Smooth muscle cell (in vitro differentiated cells): ENCODE measurements around the gene FANCC. TPM values are rescaled to one million over a fixed set of nuclear protein-coding genes. Genes with fewer than 3 reads are reported as not detected.

ENCODE experiments used
- DNase-seq: peaks from one replicate; lab custom pipeline; 2025; ENCODE audit not compliant: unreplicated experiment; lab: John Stamatoyannopoulos, UW
- H2AFZ ChIP-seq: fragments of 200-600 bp; sonication (generic); 2 replicates; pipeline ENCODE4 v1.6.0; 2016; ENCODE audit warnings: antibody characterized with exemption, low read depth, mild to moderate bottlenecking
- H3F3A ChIP-seq: fragments of 200-600 bp; sonication (generic); 2 replicates; pipeline ENCODE4 v1.6.0; 2017; ENCODE audit warnings: antibody characterized with exemption, low read depth
- H3K27ac ChIP-seq: fragments of 200-600 bp; sonication (generic); 2 replicates; pipeline ENCODE4 v1.5.1; 2016; ENCODE audit warnings: low read depth, mild to moderate bottlenecking
- H3K27me3 ChIP-seq: fragments of 200-600 bp; sonication (generic); 2 replicates; pipeline ENCODE4 v1.6.1; 2016; ENCODE audit warnings: low read depth, mild to moderate bottlenecking
- H3K36me3 ChIP-seq: fragments of 200-600 bp; sonication (generic); 2 replicates; pipeline ENCODE4 v1.5.1; 2016; ENCODE audit warnings: low read depth
- H3K4me1 ChIP-seq: fragments of 200-600 bp; sonication (generic); 2 replicates; pipeline ENCODE4 v1.5.1; 2016; ENCODE audit warnings: low read depth
- H3K4me2 ChIP-seq: fragments of 200-600 bp; sonication (generic); 2 replicates; pipeline ENCODE4 v1.6.0; 2016; ENCODE audit warnings: mild to moderate bottlenecking
- H3K4me3 ChIP-seq: fragments of 200-600 bp; sonication (generic); 2 replicates; pipeline ENCODE4 v1.5.1; 2016; ENCODE audit warnings: mild to moderate bottlenecking
- H3K79me2 ChIP-seq: fragments of 200-600 bp; sonication (generic); 2 replicates; pipeline ENCODE4 v1.6.0; 2016; ENCODE audit warnings: low read depth, mild to moderate bottlenecking
- H3K9ac ChIP-seq: fragments of 200-600 bp; sonication (generic); 2 replicates; pipeline ENCODE4 v1.6.0; 2016; ENCODE audit warnings: low read depth
- H3K9me3 ChIP-seq: fragments of 200-600 bp; sonication (generic); replicated peaks from 2 replicates; pipeline ENCODE4 v1.5.1; 2016; ENCODE audit warnings: low read depth
- H4K20me1 ChIP-seq: fragments of 200-600 bp; sonication (generic); 2 replicates; pipeline ENCODE4 v1.6.0; 2016; ENCODE audit warnings: low read depth
- CTCF ChIP-seq: fragments of 200-600 bp; sonication (generic); IDR thresholded peaks from 2 replicates; pipeline ENCODE4 v1.5.1; 2017; ENCODE audit warnings: borderline replicate concordance, mild to moderate bottlenecking, antibody characterized with exemption; ENCODE audit not compliant: insufficient read depth, poor library complexity, severe bottlenecking
- WGBS: methylation state at CpG from one replicate; pipeline ENCODE4 v1.1.7; 2016; ENCODE audit warnings: low lambda C conversion rate; 5-methylcytosine and 5-hydroxymethylcytosine counted together
- polyA plus RNA-seq: library from polyadenylated mRNA; unstranded; fragments of >200 nt; fragmentation: Nextera tagmentation; extraction: Ambion mirVana; gene quantifications from 2 replicates; pipeline ENCODE4 v1.2.1, GENCODE V29; 2016
- total RNA-seq: library from RNA; depleted of rRNA; stranded (reverse); fragments of >200 nt; gene quantifications from 2 replicates; pipeline ENCODE4 v1.2.3, GENCODE V29; 2014

Gene FANCC
- total and polyA plus RNA-seq, 2 experiments from 2014 or later: 11.0 to 11.2 TPM

- no peak overlapping the region for H2AFZ ChIP-seq
- H3K27ac ChIP-seq: no peak overlapping the region
- H3K4me3 ChIP-seq: no peak overlapping the region
- TF ChIP-seq CTCF: no peak
- H3K4me2 ChIP-seq: no peak overlapping the region
- no peaks in the 10 kb centered on the region for H3K36me3 ChIP-seq
- H3F3A ChIP-seq: no peaks in the 10 kb centered on the region
- no peak for DNase-seq
- H3K9ac ChIP-seq: no peak overlapping the region
- H3K79me2 ChIP-seq: no peaks in the 10 kb centered on the region
- H3K9me3 ChIP-seq: no peaks in the 10 kb centered on the region
- H4K20me1 ChIP-seq: no peaks in the 10 kb centered on the region
- 77% methylated on average over 5 of the region's 5 CpGs for WGBS
- no peaks in the 10 kb centered on the region for H3K4me1 ChIP-seq
- no peaks in the 10 kb centered on the region for H3K27me3 ChIP-seq
Observed at GRCh38 chr9:95215336-95215898, 102.1 kb downstream of the FANCC start.

- DNase-seq: no peak
- Histone ChIP-seq H3K4me1 (no peaks in the 10 kb centered on the region), H3K4me2 (no peak overlapping the region), H3K9me3 (no peaks in the 10 kb centered on the region), H2AFZ (no peak overlapping the region), H4K20me1 (no peaks in the 10 kb centered on the region), H3K27ac (no peak overlapping the region), H3K27me3 (no peaks in the 10 kb centered on the region), H3K36me3 (no peaks in the 10 kb centered on the region), H3K9ac (no peak overlapping the region), H3K79me2 (no peaks in the 10 kb centered on the region), H3K4me3 (no peak overlapping the region), H3F3A (no peaks in the 10 kb centered on the region)
- no peak for TF ChIP-seq CTCF
Observed at GRCh38 chr9:95213117-95213516, 104.4 kb downstream of the FANCC start.

- no peak overlapping the region for H3K9ac ChIP-seq
- no peak overlapping the region for H2AFZ ChIP-seq
- 40% methylated on average over 1 of the region's 1 CpG for WGBS
- no peak overlapping the region for H3K4me2 ChIP-seq
- DNase-seq: no peak
- no peak overlapping the region for H3K27ac ChIP-seq
- no peaks in the 10 kb centered on the region for H3F3A ChIP-seq
- no peaks in the 10 kb centered on the region for H3K9me3 ChIP-seq
- H3K4me1 ChIP-seq: peaks cover 2% of the 10 kb centered on the region
- no peak overlapping the region for H3K4me3 ChIP-seq
- H3K27me3 ChIP-seq: no peaks in the 10 kb centered on the region
- H3K79me2 ChIP-seq: no peaks in the 10 kb centered on the region
- no peak for TF ChIP-seq CTCF
- no peaks in the 10 kb centered on the region for H3K36me3 ChIP-seq
- no peaks in the 10 kb centered on the region for H4K20me1 ChIP-seq
Observed at GRCh38 chr9:95211028-95211427, 106.5 kb downstream of the FANCC start.

- Histone ChIP-seq H3K9me3 (no peaks in the 10 kb centered on the region), H3K36me3 (no peaks in the 10 kb centered on the region), H3K4me3 (no peak overlapping the region), H3F3A (no peaks in the 10 kb centered on the region), H4K20me1 (no peaks in the 10 kb centered on the region), H3K79me2 (no peaks in the 10 kb centered on the region), H3K4me1 (peaks cover 11% of the 10 kb centered on the region), H2AFZ (no peak overlapping the region), H3K9ac (no peak overlapping the region), H3K27me3 (no peaks in the 10 kb centered on the region), H3K4me2 (no peak overlapping the region), H3K27ac (no peak overlapping the region)
- WGBS: 80% methylated on average over 4 of the region's 4 CpGs
- no peak for DNase-seq
- TF ChIP-seq CTCF: no peak
Observed at GRCh38 chr9:95207403-95207802, 110.1 kb downstream of the FANCC start.
